MM.1S (cell line): ENCODE results near the gene ANTXR1.

ENCODE experiments used
- CTCF ChIP-seq: fragments of 300-600 bp; sonication (generic); IDR thresholded peaks from 2 replicates; pipeline ENCODE4 v1.5.1; 2016; ENCODE audit warnings: antibody characterized with exemption, low read length, mixed read lengths
- EZH2 ChIP-seq: fragments of 300-600 bp; sonication (generic); optimal IDR thresholded peaks from 2 replicates; pipeline ENCODE3; 2017; ENCODE audit warnings: low read depth, mild to moderate bottlenecking, antibody characterized with exemption, low read length, mixed read lengths
- EZH2phosphoT487 ChIP-seq: fragments of 300-600 bp; sonication (generic); IDR thresholded peaks from 2 replicates; pipeline ENCODE4 v1.6.1; 2018; ENCODE audit warnings: antibody characterized with exemption, low read length

- TF ChIP-seq EZH2 (no peak), CTCF (no peak), EZH2phosphoT487 (no peak)
Measured at GRCh38 chr2:69167469-69167822, 154.5 kb downstream of the ANTXR1 start.
